Prostate gland (tissue), 2 donors: ENCODE results near the gene SMPD3. TPM values are rescaled to one million over a fixed set of nuclear protein-coding genes. Genes with fewer than 3 reads are reported as not detected.

Experiments
- DNase-seq: peaks from one replicate; pipeline ENCODE4 v3.0.0-alpha.2; 2019; ENCODE audit warnings: low spot score
- H3K27ac ChIP-seq, 2 donors: fragments of 200-600 bp; sonication (generic); 2 replicates each; pipeline ENCODE4 v1.5.1; 2017 to 2019
- H3K27me3 ChIP-seq: fragments of 200-600 bp; sonication (generic); replicated peaks from 2 replicates; pipeline ENCODE4 v1.5.1; 2019; ENCODE audit not compliant: insufficient read depth
- H3K36me3 ChIP-seq, 2 donors: fragments of 200-600 bp; sonication (generic); 1 replicate in 1 of 2; 2 replicates in 1 of 2; pipeline versions ENCODE4 v1.5.1 to v1.8.1; 2017 to 2019
- H3K4me1 ChIP-seq: fragments of 200-600 bp; sonication (generic); replicated peaks from 2 replicates; pipeline ENCODE4 v1.5.1; 2019
- H3K4me3 ChIP-seq, 2 donors: fragments of 200-600 bp; sonication (generic); 2 replicates each; pipeline ENCODE4 v1.5.1; 2017 to 2019
- H3K9me3 ChIP-seq: fragments of 200-600 bp; sonication (generic); 2 replicates; pipeline ENCODE4 v1.5.1; 2017
- CTCF ChIP-seq, 4 experiments: fragments of 200-600 bp in 2 of 4; fragments of 450-650 bp in 2 of 4; sonication (generic) in 2 of 4; IDR thresholded peaks; 1 replicate in 3 of 4; 2 replicates in 1 of 4; pipeline ENCODE4 v1.5.1; 2016 to 2019; ENCODE audit warnings: antibody characterized with exemption in 4 of 4, mild to moderate bottlenecking in 2 of 4, moderate library complexity in 2 of 4
- POLR2A ChIP-seq: fragments of 450-650 bp; IDR thresholded peaks from one replicate; pipeline ENCODE4 v1.6.1; 2016; ENCODE audit warnings: antibody characterized with exemption, mild to moderate bottlenecking
- POLR2AphosphoS5 ChIP-seq: sonication (generic); formaldehyde crosslinking; IDR thresholded peaks from one replicate; pipeline ENCODE4 v1.6.1; 2017; ENCODE audit warnings: antibody characterized with exemption
- WGBS: methylation state at CpG from one replicate; pipeline ENCODE4 v1.1.5; 2018; 5-methylcytosine and 5-hydroxymethylcytosine counted together
- intact Hi-C: fragments of 100-400 bp; cut with DNase I; formaldehyde crosslinking; loops from one replicate; pipeline ENCODE4 v1.14.2; 2022
- total RNA-seq, 2 donors: library from RNA; depleted of rRNA; stranded (reverse); fragments of >200 nt; gene quantifications; one replicate each; pipeline ENCODE4 v1.1.0, GENCODE V29; 2016

SMPD3 gene
- total RNA-seq, 2 donors from 2014 or later: 4.7 to 27.8 TPM

- Histone ChIP-seq H3K36me3 (no peaks in the 10 kb centered on the region), H3K9me3 (no peaks in the 10 kb centered on the region), H3K4me3 (no peak overlapping the region), H3K27me3 (no peaks in the 10 kb centered on the region), H3K4me1 (no peaks in the 10 kb centered on the region), H3K27ac (no peak overlapping the region)
- intact Hi-C loops: no loop called here
- 73% methylated on average over 4 of the region's 4 CpGs for WGBS
- no peak for TF ChIP-seq POLR2AphosphoS5
- DNase-seq: no peak
These were observed 20.5 kb upstream of the SMPD3 start for GRCh38 chr16:68468842-68469241.

- no peaks in the 10 kb centered on the region for H3K36me3 ChIP-seq
- no peaks in the 10 kb centered on the region for H3K27me3 ChIP-seq
- no peak for DNase-seq
- no peak overlapping the region for H3K27ac ChIP-seq
- intact Hi-C loops: no loop called here
- no peak for TF ChIP-seq CTCF (IDR thresholded peaks at IDR 0.05)
- no peak for TF ChIP-seq POLR2AphosphoS5
- TF ChIP-seq POLR2A: no peak
- WGBS: 60% methylated on average over 4 of the region's 4 CpGs
- H3K4me3 ChIP-seq: no peak overlapping the region
- no peaks in the 10 kb centered on the region for H3K9me3 ChIP-seq
- H3K4me1 ChIP-seq: no peaks in the 10 kb centered on the region
These were observed 17.9 kb upstream of the SMPD3 start for GRCh38 chr16:68466174-68466573.

- Histone ChIP-seq H3K27ac (no peak overlapping the region), H3K36me3 (no peaks in the 10 kb centered on the region), H3K9me3 (no peaks in the 10 kb centered on the region), H3K4me3 (no peak overlapping the region), H3K27me3 (no peaks in the 10 kb centered on the region), H3K4me1 (no peaks in the 10 kb centered on the region)
- DNase-seq: no peak
- WGBS: 87% methylated on average over 2 of the region's 2 CpGs
- intact Hi-C loops: no loop called here
- no peak for TF ChIP-seq CTCF (IDR thresholded peaks at IDR 0.05)
- TF ChIP-seq POLR2AphosphoS5: no peak
- no peak for TF ChIP-seq POLR2A
These were observed 15.6 kb upstream of the SMPD3 start for GRCh38 chr16:68463904-68464303.

- DNase-seq: no peak
- TF ChIP-seq CTCF (IDR thresholded peaks at IDR 0.05) (no peak), POLR2AphosphoS5 (no peak), POLR2A (no peak)
- Histone ChIP-seq H3K4me3 (no peak overlapping the region), H3K27ac (no peak overlapping the region), H3K36me3 (no peaks in the 10 kb centered on the region), H3K4me1 (no peaks in the 10 kb centered on the region), H3K27me3 (no peaks in the 10 kb centered on the region), H3K9me3 (no peaks in the 10 kb centered on the region)
- WGBS: 74% methylated on average over 3 of the region's 3 CpGs
- intact Hi-C loops: no loop called here
These were observed 11.8 kb upstream of the SMPD3 start for GRCh38 chr16:68460067-68460466.

- Histone ChIP-seq H3K27me3 (no peaks in the 10 kb centered on the region), H3K4me3 (no peak overlapping the region), H3K9me3 (no peaks in the 10 kb centered on the region), H3K4me1 (no peaks in the 10 kb centered on the region), H3K27ac (no peak overlapping the region), H3K36me3 (no peaks in the 10 kb centered on the region)
- DNase-seq: no peak
- TF ChIP-seq POLR2A: no peak
- no peak for TF ChIP-seq CTCF (IDR thresholded peaks at IDR 0.05)
- TF ChIP-seq POLR2AphosphoS5: no peak
- intact Hi-C loops: no loop called here
- WGBS: 79% methylated on average over 4 of the region's 4 CpGs
These were observed 11.1 kb upstream of the SMPD3 start for GRCh38 chr16:68459457-68459856.
